Adrenal gland (tissue), 12 donors: ENCODE data around the gene NHLH2. TPM values are rescaled to one million over a fixed set of nuclear protein-coding genes. Genes with fewer than 3 reads are reported as not detected.

ENCODE experiments used
- DNase-seq, 7 donors: peaks; one replicate each; pipeline ENCODE4 v3.0.0-alpha.2; 2019 to 2020
- H3K27ac ChIP-seq, 5 donors: fragments of 200-600 bp; sonication (generic) in 4 of 5; 1 replicate in 3 of 5; 2 replicates in 2 of 5; pipeline versions ENCODE4 v1.5.1 to v1.8.0; 2016 to 2020; ENCODE audit warnings: mild to moderate bottlenecking in 1 of 5
- H3K27me3 ChIP-seq: fragments of 200-600 bp; 2 replicates; pipeline ENCODE4 v1.8.0; 2021
- H3K36me3 ChIP-seq, 2 donors: fragments of 200-600 bp; replicated peaks in 1 of 2; 1 replicate in 1 of 2; 2 replicates in 1 of 2; pipeline versions ENCODE4 v1.5.1 to v1.8.0; 2018 to 2022
- H3K4me1 ChIP-seq, 2 donors: fragments of 200-600 bp; replicated peaks in 1 of 2; 1 replicate in 1 of 2; 2 replicates in 1 of 2; pipeline versions ENCODE4 v1.5.1 to v1.8.0; 2018 to 2021
- H3K4me3 ChIP-seq, 4 donors: fragments of 200-600 bp; sonication (generic) in 3 of 4; one replicate each; pipeline ENCODE4 v1.5.1; 2016 to 2018
- H3K9me3 ChIP-seq, 3 donors: fragments of 200-600 bp; sonication (generic) in 1 of 3; replicated peaks in 1 of 3; 1 replicate in 2 of 3; 2 replicates in 1 of 3; pipeline versions ENCODE4 v1.5.1 to v1.8.0; 2016 to 2021
- CTCF ChIP-seq, 6 experiments: fragments of 450-650 bp in 4 of 6; fragments of 200-600 bp in 2 of 6; sonication (generic) in 1 of 6; IDR thresholded peaks; 1 replicate in 5 of 6; 2 replicates in 1 of 6; pipeline versions ENCODE4 v1.5.1 to v1.8.0; 2016 to 2021; ENCODE audit warnings: antibody characterized with exemption in 6 of 6, mild to moderate bottlenecking in 2 of 6, moderate library complexity in 1 of 6
- POLR2A ChIP-seq, 2 donors: fragments of 450-650 bp; IDR thresholded peaks; one replicate each; pipeline ENCODE4 v1.6.1; 2017; ENCODE audit warnings: antibody characterized with exemption in 2 of 2, mild to moderate bottlenecking in 2 of 2, moderate library complexity in 1 of 2
- WGBS, 4 donors: extraction: QIAGEN DNeasy Blood & Tissue Kit in 2 of 4; methylation state at CpG; one replicate each; pipeline versions ENCODE4 v1.1.5 to v1.1.7; 2013 to 2017; 5-methylcytosine and 5-hydroxymethylcytosine counted together
- intact Hi-C, 2 donors: fragments of 100-400 bp; cut with DNase I; formaldehyde crosslinking; loops; one replicate each; pipeline versions ENCODE4 v1.14.1 to v1.15.0; 2022 to 2023
- polyA plus RNA-seq, 3 donors: library from polyadenylated mRNA; stranded (reverse); fragments of 200-250 nt in 2 of 3; fragments of 350-450 nt in 1 of 3; fragmentation: Illumina TruSeq in 1 of 3; extraction: RNeasy Lipid Tissue Mini Kit (QIAGEN cat#74804) in 1 of 3; gene quantifications; one replicate each; pipeline ENCODE4 v1.2.3, GENCODE V29; 2013 to 2014
- total RNA-seq, 9 donors: library from RNA; depleted of rRNA in 4 of 9; stranded (reverse); fragments of >200 nt in 4 of 9; fragments of 120-200 nt in 1 of 9; fragmentation: NEBNext Ultra II Directional in 1 of 9; extraction: Animal tissue kit (Norgen Biotek cat#: 25700) in 1 of 9; gene quantifications; one replicate each; pipeline versions ENCODE4 v1.1.0 to v1.2.4, GENCODE V29; 2013 to 2023
- donor health status: healthy with polysubstance abuse.
- donor health status: Bipolar disorder and iron deficiency.
- donor health status: DM: yes; HTN: yes; CAD: no.
- donor health status: DM: no; HTN: no; CAD: no.
- donor health status: DM: no; HTN: no; CAD: no.
- donor health status: DM: yes; HTN: yes; CAD: no.

Gene NHLH2
- total and polyA plus RNA-seq, 12 donors, result not detected

DNA sequence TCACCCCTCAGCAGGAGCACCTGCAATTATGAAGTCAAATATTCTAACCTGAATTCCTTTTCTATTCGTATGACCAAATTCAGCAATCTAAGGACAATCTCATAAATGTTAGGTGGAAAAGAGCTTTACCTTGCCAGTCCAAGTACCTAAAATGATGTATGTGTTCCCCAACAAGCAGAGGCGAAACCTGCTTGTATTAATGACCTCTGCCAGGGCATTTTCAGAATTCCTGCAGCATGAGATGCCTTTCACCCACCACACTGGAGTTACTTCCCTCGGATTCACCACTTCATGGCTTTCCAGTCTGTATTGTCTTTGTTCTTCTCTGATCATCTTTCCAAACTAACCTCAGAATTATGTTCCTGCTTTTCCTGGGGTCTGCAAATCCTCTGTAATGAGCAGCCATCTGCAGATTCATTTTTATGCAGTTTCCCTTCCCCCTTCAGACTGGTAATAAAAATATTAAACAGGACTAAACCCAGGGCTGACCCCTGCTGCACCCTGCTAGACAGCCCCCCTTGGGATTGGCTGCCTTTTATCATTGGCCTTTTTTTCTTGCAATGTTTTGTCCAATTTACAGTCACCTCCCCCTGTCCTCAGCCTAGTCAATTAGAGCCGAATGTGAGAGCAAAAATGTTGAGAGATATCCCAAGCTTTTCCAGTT, 45.8 kb downstream of the NHLH2 start:
- intact Hi-C loops, result no loop called here
- no peaks in the 10 kb centered on the region for H3K36me3 ChIP-seq
- H3K9me3 ChIP-seq, result no peaks in the 10 kb centered on the region
- H3K4me3 ChIP-seq, result no peak overlapping the region
- no peak for DNase-seq
- whole genome bisulfite sequencing, 4 donors, result 52 to 60% (median 57%) methylated on average over 4 of the region's 4 CpGs
- no peak overlapping the region for H3K27ac ChIP-seq
- no peaks in the 10 kb centered on the region for H3K4me1 ChIP-seq
- no peak for TF ChIP-seq POLR2A (IDR thresholded peaks at IDR 0.05)
- TF ChIP-seq CTCF (IDR thresholded peaks at IDR 0.05), result no peak
- peaks cover 16% of the 10 kb centered on the region for H3K27me3 ChIP-seq

DNA sequence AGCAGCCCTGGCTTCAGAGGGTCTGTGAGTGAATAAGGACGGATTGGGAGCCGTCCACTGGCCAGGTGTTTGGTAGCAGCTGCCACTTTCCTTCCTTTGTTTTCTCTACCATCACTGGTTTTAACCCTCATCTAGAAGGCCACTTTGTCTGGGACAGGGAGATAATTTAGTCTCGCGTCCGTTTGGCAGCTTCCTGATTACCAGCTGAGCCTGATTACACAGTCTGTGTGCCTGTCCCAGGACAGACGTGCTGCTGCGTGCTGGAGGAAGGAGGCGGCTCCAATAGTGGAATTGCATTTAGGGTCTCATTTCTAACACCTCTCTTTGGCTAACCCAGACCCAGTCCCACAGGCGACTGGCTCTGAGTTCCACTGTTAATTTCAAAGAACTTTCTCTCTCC, 47.8 kb downstream of the NHLH2 start:
- Histone ChIP-seq H3K4me1 (no peaks in the 10 kb centered on the region), H3K27ac (no peak overlapping the region), H3K4me3 (no peak overlapping the region), H3K36me3 (no peaks in the 10 kb centered on the region), H3K27me3 (peaks cover 16% of the 10 kb centered on the region), H3K9me3 (no peaks in the 10 kb centered on the region)
- no peak for TF ChIP-seq POLR2A (IDR thresholded peaks at IDR 0.05)
- intact Hi-C loops, result no loop called here
- 33 to 48% (median 39%) methylated on average over 9 of the region's 9 CpGs for WGBS, 4 donors
- DNase-seq, result no peak

- no peak for DNase-seq
- TF ChIP-seq POLR2A (IDR thresholded peaks at IDR 0.05) (no peak), CTCF (IDR thresholded peaks at IDR 0.05) (no peak)
- Histone ChIP-seq H3K27me3 (peaks cover 13% of the 10 kb centered on the region), H3K4me1 (no peaks in the 10 kb centered on the region), H3K9me3 (no peaks in the 10 kb centered on the region), H3K27ac (no peak overlapping the region), H3K4me3 (no peak overlapping the region), H3K36me3 (no peaks in the 10 kb centered on the region)
- 68 to 87% (median 83%) methylated on average over 3 of the region's 3 CpGs for WGBS, 4 donors
- intact Hi-C loops, result no loop called here
Observed at GRCh38 chr1:115791816-115792215, 49.1 kb downstream of the NHLH2 start.

GRCh38 chr1:115790846-115791245, 50.1 kb downstream of the NHLH2 start:
- intact Hi-C loops, result no loop called here
- no peaks in the 10 kb centered on the region for H3K4me1 ChIP-seq
- TF ChIP-seq CTCF (IDR thresholded peaks at IDR 0.05), result no peak
- TF ChIP-seq POLR2A (IDR thresholded peaks at IDR 0.05), result no peak
- no peaks in the 10 kb centered on the region for H3K9me3 ChIP-seq
- WGBS, 4 donors, result 78 to 85% (median 80%) methylated on average over 5 to 6 of the region's 6 CpGs
- no peak overlapping the region for H3K4me3 ChIP-seq
- no peak overlapping the region for H3K27ac ChIP-seq
- no peaks in the 10 kb centered on the region for H3K36me3 ChIP-seq
- H3K27me3 ChIP-seq, result peaks cover 7% of the 10 kb centered on the region
- no peak for DNase-seq

- no peak for DNase-seq
- no peak for TF ChIP-seq POLR2A (IDR thresholded peaks at IDR 0.05)
- TF ChIP-seq CTCF (IDR thresholded peaks at IDR 0.05), result no peak
- H3K4me3 ChIP-seq, result no peak overlapping the region
- intact Hi-C loops, result no loop called here
- 34 to 53% (median 48%) methylated on average over 3 of the region's 3 CpGs for WGBS, 4 donors
- no peaks in the 10 kb centered on the region for H3K36me3 ChIP-seq
- H3K4me1 ChIP-seq, result no peaks in the 10 kb centered on the region
- H3K27me3 ChIP-seq, result peaks cover 7% of the 10 kb centered on the region
- no peak overlapping the region for H3K27ac ChIP-seq
- H3K9me3 ChIP-seq, result no peaks in the 10 kb centered on the region
Observed at GRCh38 chr1:115790356-115790755, 50.6 kb downstream of the NHLH2 start.
